GM18951 (cell line): ENCODE results near the gene ARHGAP27.
"Not testable (repeated sequence)": the region's sequence is repeated elsewhere in the genome, so short reads cannot be mapped to it uniquely, and the experiment has no call there.

Source experiments
- POLR2A ChIP-seq: IDR thresholded peaks from 4 replicates; pipeline ENCODE4 v1.6.1; 2011; ENCODE audit warnings: mild to moderate bottlenecking; ENCODE audit not compliant: insufficient read length, insufficient read depth; ENCODE audit errors: extremely low read depth
- in situ Hi-C: fragments of 300-500 bp; cut with MboI; formaldehyde crosslinking; loops from one replicate; pipeline ENCODE4 v1.12.0; 2022; ENCODE audit warnings: low sequenced_read_pairs, mixed read lengths, inconsistent platforms; ENCODE audit not compliant: unreplicated experiment

The ARHGAP27 gene

DNA sequence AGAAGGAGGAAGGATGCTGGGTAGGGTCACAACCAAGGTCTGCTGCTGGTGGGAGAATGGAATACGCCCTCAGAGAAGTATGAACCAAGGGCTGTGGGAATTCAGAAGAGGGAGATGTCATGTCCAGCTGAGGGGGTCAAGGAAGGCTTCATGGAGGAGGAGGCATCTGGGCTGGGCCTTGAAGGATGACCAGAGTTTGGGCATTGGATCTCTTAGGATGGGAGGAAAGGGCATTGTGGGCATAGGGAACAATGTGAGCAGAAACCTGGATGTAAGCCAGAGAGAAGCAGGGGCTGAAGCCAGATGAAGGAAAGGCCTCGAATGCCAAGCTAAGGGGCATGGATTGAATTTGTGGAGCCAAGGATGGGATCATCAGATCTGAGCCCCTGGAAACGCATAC, 66.6 kb downstream of the ARHGAP27 start:
- in situ Hi-C loops: no loop called here
- TF ChIP-seq POLR2A: no peak

DNA sequence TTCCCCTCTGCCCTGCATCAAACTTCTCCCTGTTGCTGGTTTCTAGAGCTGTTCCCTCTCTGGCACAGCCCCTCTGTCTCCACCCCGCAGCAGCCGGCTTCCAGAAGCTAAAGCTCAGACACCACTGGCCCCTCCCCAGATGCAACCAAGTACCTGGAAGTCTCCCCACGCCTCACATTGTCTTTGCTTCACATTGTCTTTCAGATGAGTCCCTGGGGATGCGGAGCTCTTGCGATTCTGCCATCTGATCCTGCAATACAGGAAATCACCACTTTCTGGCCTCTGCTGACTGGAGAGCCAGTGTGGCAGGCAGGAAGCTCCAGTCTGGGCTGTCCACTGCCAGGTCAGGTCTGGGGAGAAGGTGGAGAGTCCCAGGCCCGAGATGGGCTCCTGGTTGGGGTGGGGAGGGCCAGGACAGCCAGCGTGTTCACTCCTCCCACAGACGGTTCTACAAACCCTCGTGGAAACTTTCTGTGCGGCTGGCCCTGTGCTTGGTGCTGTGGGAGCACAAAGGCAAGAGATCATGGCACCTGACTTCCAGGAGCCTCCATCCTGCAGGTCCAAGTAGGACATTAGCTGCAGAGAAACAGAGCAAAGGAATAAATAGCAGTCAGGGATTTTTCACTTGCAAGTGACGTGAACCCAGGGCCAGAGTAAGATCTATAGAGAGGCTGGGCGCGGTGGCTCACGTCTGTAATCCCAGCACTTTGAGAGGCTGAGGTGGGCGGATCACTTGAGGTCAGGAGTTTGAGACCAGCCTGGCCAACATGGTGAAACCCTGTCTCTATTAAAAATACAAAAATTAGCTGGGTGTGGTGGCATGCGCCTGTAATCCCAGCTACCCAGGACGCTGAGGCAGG, 67.9 kb downstream of the ARHGAP27 start:
- TF ChIP-seq POLR2A: no peak
- in situ Hi-C loops: no loop called here

DNA sequence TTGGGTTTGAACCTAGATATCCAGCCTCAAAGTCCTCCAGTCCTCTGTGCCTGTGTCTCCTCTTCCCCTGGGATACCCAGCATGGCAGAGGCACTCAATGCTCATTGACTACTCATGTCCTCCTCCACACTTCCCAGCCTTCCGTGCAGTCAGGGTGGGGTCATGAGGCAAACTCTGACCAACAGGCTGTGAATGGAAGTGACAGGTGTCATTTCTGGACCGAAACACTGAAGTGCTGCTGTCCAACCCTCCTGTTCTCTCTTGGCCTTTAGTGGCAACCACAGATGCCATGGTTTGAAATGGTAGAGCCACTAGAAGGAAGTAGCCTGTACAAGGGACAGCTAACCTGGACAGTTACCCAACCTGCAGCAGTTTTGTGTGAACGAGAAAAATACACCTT, 69.2 kb downstream of the ARHGAP27 start:
- TF ChIP-seq POLR2A: no peak
- in situ Hi-C loops: no loop called here

DNA sequence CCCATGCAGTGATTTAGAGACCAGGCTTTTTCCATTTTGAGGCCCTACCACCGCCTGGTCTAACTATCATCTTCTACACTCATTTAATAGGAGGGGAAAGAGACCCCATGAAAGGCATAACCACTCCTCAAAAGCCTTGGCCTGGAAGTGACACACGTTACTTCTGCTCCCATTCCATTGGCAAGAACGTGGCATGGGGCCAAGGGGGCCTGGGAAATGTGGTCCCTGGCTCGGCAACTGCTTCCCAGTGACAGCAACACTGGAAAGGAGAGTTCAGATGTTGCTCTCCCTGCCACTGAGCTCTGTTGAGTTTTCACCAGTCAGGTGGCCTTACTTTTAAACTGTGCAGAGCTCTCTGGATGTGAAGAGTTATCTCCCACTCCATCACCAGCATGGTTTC, 70.7 kb downstream of the ARHGAP27 start:
- in situ Hi-C loops: no loop called here

DNA sequence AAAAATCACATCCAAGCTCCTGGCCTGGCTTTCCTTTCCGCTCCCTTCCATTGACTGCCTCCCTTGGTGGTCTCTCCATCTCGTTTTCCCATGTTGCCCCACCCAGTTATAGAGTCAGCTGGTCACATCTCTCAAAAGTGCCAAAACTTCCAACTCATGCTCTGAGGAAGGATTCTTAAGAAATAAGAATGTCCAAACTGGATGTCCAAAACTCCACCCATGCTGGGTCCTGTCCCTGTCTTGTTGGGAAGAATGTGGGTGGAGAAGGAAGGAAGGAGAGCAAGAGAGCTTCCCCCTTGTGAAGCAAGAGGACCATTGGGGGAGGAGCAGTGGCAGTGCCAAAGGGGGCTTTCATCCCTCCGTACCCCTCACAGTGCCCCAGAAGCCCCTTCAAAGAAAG, 71.2 kb downstream of the ARHGAP27 start:
- no peak for TF ChIP-seq POLR2A
- in situ Hi-C loops: no loop called here

More for the DNA sequence above, 70.7 kb downstream of the ARHGAP27 start:
- no peak for TF ChIP-seq POLR2A

DNA sequence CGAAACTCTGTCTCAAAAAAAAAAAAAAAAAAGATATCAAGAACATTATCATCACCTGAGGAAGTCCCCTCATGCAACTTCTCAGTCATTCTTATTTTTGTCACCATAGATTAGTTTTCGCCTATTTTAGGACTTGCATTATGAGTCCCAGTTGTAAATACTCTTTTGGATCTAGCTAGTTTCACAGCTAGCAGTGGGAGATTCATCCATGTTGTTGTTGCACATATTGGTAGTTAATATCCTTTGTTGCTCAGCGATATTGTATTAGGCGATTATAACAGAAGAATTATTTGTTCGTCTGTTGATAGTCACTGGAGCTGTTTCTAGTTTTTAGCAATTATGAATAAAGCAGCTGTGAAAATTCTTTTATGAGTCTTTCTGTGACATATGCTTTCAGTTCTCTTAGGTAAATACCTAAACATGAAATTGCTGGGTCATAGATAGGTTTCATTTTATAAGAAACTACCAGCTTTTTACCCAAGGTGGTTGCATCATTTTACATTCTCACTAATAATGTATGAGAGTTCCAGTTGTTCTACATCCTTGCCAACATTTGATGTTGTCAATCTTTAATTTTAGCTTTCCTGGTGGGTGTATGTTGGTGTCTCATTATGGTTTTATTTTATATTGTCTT, 75.2 kb downstream of the ARHGAP27 start:
- no peak for TF ChIP-seq POLR2A
- in situ Hi-C loops: no loop called here

DNA sequence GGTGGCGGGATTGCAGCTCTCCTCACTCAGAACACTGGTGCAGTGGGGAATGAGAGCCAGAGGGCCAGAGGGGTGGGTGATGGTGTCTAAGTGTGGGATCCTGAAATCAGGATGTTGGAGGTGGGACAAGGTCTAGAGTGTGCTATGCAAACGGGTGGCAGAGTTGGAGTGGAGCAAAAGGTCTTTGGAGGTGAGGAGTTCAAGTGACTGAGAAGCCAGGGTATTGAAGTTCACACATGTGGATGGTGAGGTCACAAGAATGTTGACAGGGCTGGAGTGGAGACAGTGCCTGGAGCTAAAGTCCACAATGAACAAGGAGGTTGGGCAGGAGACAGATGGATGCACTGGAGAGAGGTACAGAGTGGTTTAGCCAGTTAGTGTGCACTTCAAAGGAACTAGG, 77.6 kb downstream of the ARHGAP27 start:
- no peak for TF ChIP-seq POLR2A
- in situ Hi-C loops: no loop called here

DNA sequence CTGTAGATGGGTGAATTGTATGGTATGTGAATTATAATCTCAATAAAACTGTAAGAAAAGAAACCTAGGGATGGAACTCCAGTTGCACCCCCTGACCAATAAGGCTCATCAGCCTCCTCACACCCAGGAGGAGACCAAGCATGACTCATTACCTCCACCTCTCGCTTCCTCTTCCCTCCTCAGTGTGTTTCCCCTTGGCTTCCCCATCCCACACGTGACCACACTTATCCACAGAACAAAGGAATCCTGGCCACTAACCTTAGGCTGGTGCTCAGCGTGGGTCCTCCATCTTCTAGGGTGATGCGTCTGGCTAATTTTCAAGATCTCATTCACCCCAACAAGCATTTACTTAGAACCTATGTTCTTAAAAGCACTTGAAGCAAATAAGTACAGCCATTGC, 79.6 kb downstream of the ARHGAP27 start:
- no peak for TF ChIP-seq POLR2A
- in situ Hi-C loops: no loop called here

DNA sequence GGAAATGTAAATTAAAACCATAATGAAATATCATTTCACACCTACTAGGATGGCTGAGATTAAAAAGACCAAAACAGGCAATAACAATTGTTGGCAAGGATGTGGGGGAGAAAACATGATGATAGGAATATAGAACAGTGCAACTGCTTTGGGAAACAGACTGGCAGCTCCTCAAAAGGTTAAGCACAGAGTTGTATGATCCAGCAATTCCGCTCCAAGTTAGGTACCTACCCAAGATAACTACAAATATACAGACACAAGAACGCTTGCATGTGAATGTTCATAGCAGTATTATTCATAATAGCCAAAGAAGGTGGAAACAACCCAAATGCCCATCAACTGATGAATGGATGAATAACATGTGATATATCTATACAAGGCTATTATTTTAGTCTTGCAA, 80.8 kb downstream of the ARHGAP27 start:
- no peak for TF ChIP-seq POLR2A
- in situ Hi-C loops: no loop called here

DNA sequence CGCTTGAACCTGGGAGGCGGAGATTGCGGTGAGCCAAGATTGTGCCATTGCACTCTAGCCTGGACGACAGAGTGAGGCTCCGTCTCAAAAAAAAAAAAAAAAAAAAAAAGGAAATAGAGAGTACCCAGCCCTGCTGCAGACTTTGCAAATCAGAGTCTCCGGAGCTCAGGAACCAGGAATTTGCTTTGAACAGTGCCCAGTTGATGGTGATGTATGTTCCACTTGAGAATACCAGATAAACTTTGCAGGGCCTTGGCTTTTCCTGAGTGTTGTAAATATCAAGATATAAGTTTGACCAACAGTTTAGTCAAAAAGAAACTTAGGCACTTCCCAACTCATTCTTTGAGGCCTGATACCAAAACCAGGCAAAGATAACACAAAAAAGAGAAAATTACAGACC, 85.2 kb downstream of the ARHGAP27 start:
- in situ Hi-C loops: no loop called here
- TF ChIP-seq POLR2A: no peak

DNA sequence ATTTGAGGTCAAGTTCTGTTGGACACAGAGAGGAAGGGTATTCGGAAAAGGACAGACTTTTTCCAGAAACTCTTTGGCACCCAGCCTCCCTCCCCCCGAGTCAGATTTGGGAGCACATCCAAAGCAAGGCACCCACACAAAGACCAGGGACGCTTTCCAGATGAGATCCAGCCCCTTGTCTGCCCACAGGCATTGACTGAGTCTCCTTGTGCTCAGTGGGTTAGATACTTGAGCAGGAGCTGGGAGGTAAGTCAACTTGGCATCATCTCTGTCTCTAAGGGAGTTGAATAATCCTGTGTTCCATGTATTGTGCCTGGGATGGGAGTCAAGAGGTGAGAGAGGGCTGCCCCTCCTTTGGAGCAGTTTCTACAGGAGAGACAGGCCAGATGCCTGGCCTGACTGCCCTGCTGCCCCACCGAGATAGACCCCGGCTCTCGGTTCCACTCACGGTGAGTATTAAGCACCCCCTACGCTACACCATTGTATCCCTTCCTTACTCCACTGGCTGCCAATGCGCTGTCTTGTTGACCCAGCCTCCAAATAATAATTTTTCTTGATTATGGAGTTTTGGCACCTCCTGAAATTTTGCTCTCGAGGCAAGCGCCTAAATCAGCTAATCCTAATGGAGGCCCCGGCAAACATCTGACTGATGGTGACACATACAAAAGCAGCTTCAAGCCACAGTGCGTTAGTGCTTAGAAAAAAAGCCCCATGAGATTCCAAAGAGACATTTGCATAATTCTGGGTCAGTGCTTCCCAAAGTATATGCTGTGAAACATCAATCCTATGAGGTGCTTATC, 86.3 kb downstream of the ARHGAP27 start:
- in situ Hi-C loops: no loop called here
- TF ChIP-seq POLR2A: no peak

DNA sequence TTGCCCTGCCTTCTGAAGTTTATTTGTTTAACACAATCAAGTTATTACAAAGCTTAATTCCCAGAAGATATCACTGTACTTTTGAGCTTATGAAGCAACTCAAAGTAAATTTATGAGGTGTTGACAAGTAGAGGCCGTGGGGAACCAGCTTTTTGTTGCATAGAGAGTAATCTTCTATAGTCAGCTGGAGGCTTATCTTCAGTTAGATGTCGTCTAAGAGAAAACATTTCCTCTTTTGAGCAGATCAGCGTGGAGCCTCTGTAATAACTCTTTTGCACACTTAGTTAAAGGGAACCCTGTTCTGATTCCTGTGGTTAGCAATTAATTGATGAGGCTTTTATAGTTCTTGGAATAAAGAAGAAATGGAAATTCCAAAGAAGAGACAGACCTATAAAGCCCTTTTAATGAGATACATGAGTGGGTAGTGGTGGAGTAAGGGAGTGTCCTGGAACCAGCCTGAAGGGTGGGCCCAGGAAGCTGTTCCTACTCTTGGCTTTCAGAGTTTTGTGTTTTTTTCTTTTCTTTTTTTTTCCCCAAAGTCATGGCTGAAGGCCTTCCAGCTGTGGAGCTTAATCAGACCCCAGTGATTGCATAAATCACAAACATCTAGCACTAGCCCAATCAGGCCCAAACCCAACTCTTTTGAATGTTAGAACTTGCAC, 87.0 kb downstream of the ARHGAP27 start:
- in situ Hi-C loops: no loop called here
- TF ChIP-seq POLR2A: no peak

DNA sequence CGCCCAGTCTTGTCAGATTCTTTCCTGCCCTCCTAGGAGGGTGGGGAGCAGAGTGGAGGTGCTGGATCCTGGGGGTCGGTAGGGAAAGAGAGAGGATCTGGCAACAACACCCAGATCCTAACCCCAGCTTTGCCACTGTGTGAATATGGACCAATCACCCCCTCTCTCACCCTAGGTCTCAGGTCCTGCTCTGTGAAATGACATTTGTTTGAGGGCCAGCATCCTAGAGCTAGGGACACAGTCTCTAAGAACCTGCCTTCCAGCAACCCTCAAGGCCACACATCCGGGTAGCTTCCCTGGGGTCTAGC, 87.5 kb downstream of the ARHGAP27 start:
- in situ Hi-C loops: no loop called here
- no peak for TF ChIP-seq POLR2A

DNA sequence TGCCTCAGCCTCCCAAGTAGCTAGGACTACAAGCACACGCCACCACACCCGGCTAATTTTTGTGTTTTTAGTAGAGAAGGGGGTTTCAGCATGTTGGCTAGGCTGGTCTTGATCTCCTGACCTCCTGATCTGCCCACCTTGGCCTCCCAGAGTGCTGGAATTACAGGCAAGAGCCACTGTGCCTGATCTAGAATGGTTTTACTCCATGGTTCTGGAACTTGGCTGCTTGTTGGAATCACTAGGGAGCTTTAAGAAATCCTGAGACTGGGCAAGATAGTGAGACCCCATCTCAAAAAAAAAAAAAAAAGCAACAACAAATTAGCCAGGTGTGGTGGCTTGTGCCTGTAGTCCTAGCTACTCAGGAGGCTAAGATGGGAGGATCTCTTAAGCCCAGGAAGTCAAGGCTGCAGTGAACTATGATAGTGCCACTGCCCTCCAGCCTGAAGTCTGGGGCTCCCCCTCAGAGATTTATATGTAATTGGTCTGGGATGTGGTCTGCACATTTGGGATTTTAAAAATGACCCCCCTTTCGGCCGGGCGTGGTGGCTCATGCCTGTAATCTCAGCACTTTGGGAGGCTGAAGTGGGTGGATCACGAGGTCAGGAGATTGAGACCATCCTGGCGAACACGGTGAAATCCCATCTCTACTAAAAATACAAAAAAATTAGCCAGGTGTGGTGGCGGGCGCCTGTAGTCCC, 88.6 kb downstream of the ARHGAP27 start:
- in situ Hi-C loops: not testable (repeated sequence)
